GM12864 (cell line): ENCODE measurements around the gene TPO.

ENCODE experiments used
- DNase-seq: peaks from one replicate; pipeline ENCODE4 v3.0.0-alpha.2; 2011; ENCODE audit warnings: low read depth
- H3K4me3 ChIP-seq: 2 replicates; pipeline ENCODE4 v1.5.1; 2011; ENCODE audit warnings: mild to moderate bottlenecking, low read depth, low read length, control low read depth
- CTCF ChIP-seq: IDR thresholded peaks from 2 replicates; pipeline ENCODE4 v1.5.1; 2011; ENCODE audit warnings: low read depth, mild to moderate bottlenecking, moderate library complexity, low read length, control low read depth, inconsistent platforms; ENCODE audit errors: missing control alignments

TPO gene

GRCh38 chr2:1550658-1551316 is 137.5 kb downstream of the TPO start:
- H3K4me3 ChIP-seq = no peak overlapping the region
- TF ChIP-seq CTCF = peak; percentile 95
- no peak for DNase-seq

- DNase-seq = no peak
- no peak overlapping the region for H3K4me3 ChIP-seq
- TF ChIP-seq CTCF = no peak
These were observed 138.6 kb downstream of the TPO start for GRCh38 chr2:1551905-1552304.

- DNase-seq = no peak
- TF ChIP-seq CTCF = no peak
- no peak overlapping the region for H3K4me3 ChIP-seq
These were observed 139.3 kb downstream of the TPO start for GRCh38 chr2:1552611-1553010.

GRCh38 chr2:1553671-1554295 is 140.5 kb downstream of the TPO start:
- TF ChIP-seq CTCF = no peak
- no peak for DNase-seq
- no peak overlapping the region for H3K4me3 ChIP-seq

GRCh38 chr2:1556286-1556685 is 143.0 kb downstream of the TPO start:
- no peak for TF ChIP-seq CTCF
- DNase-seq = no peak
- no peak overlapping the region for H3K4me3 ChIP-seq

- no peak for TF ChIP-seq CTCF
- no peak overlapping the region for H3K4me3 ChIP-seq
- DNase-seq = no peak
These were observed 143.7 kb downstream of the TPO start for GRCh38 chr2:1556776-1557466.
